HepG2 (cell line): ENCODE data around the gene SLC17A8. TPM values are rescaled to one million over a fixed set of nuclear protein-coding genes. Genes with fewer than 3 reads are reported as not detected.
A peak's percentile ranks its signal among the peaks of the same experiment; 100 is the strongest.

ENCODE experiments used
- ATAC-seq: fragments of 200-7000 bp; cut with Tn5 transposase; 3 replicates; pipeline ENCODE4 v1.9.1; 2020; ENCODE audit warnings: mild to moderate bottlenecking, moderate library complexity
- BruUV-seq: library from RNA; stranded (reverse); fragments of 400-500 nt; replicated peaks from 2 replicates; lab custom pipeline; 2021; lab: Mats Ljungman, UMichigan
- CTCF ChIA-PET: fragments of 300-600 bp; formaldehyde crosslinking; extraction: SDS; loops from one replicate; lab custom pipeline; 2021; ENCODE audit warnings: low total read pairs, inconsistent platforms, low intra/inter-chr PET ratio; lab: Yijun Ruan, JAX
- POLR2A ChIA-PET: fragments of 350-600 bp; sonication (Branson Sonifier 250); formaldehyde crosslinking; loops from one replicate; lab custom pipeline; 2020; ENCODE audit warnings: antibody characterized with exemption, inconsistent platforms; lab: Yijun Ruan, JAX
- DNase-seq: peaks from one replicate; pipeline ENCODE4 v3.0.0-alpha.2; 2015; ENCODE audit warnings: low spot score
- FAIRE-seq: peaks from 3 replicates; lab custom pipeline; 2011; peaks lifted over from hg19 to GRCh38; lab: Jason Lieb, UNC
- H2AFZ ChIP-seq: one replicate; pipeline ENCODE4 v1.6.1; 2011; ENCODE audit warnings: low read length, inconsistent platforms
- H3K27ac ChIP-seq: fragments of 300-600 bp; 3 replicates; pipeline ENCODE4 v1.8.0; 2011; ENCODE audit warnings: mixed run types, mild to moderate bottlenecking, mixed read lengths, low read length, inconsistent platforms; ENCODE audit not compliant: insufficient read depth; ENCODE audit errors: extremely low read length
- H3K27me3 ChIP-seq, 2 experiments: fragments of 200-600 bp in 1 of 2; 2 replicates in 1 of 2; 3 replicates in 1 of 2; pipeline versions ENCODE4 v1.6.0 to v1.8.0; 2011; ENCODE audit warnings: low read length in 2 of 2, mild to moderate bottlenecking in 2 of 2, moderate library complexity in 2 of 2, inconsistent platforms in 1 of 2; ENCODE audit not compliant: insufficient read depth in 2 of 2, control insufficient read depth in 1 of 2
- H3K36me3 ChIP-seq, 2 experiments: fragments of 200-600 bp in 1 of 2; replicated peaks in 1 of 2; 2 replicates in 1 of 2; 3 replicates in 1 of 2; pipeline versions ENCODE4 v1.5.1 to v1.8.0; 2011; ENCODE audit warnings: low read length in 2 of 2, inconsistent platforms in 1 of 2; ENCODE audit not compliant: insufficient read depth in 2 of 2, control insufficient read depth in 1 of 2
- H3K4me1 ChIP-seq: 2 replicates; pipeline ENCODE4 v1.5.1; 2012; ENCODE audit warnings: low read length, inconsistent platforms; ENCODE audit not compliant: insufficient read depth
- H3K4me2 ChIP-seq: 2 replicates; pipeline ENCODE4 v1.6.0; 2011; ENCODE audit warnings: low read depth, low read length, inconsistent platforms
- H3K4me3 ChIP-seq, 3 experiments: fragments of 200-600 bp in 1 of 3; sonication (generic), shearing (Covaris generic) in 1 of 3; replicated peaks in 1 of 3; 2 replicates each; pipeline ENCODE4 v1.5.1; 2011 to 2016; ENCODE audit warnings: low read length in 3 of 3, inconsistent platforms in 2 of 3, low read depth in 2 of 3, mild to moderate bottlenecking in 2 of 3, control low read depth in 1 of 3, mixed read lengths in 1 of 3; ENCODE audit not compliant: insufficient read depth in 1 of 3
- H3K79me2 ChIP-seq: one replicate; pipeline ENCODE4 v1.6.1; 2011; ENCODE audit warnings: low read length, inconsistent platforms; ENCODE audit not compliant: insufficient read depth
- H3K9ac ChIP-seq: 2 replicates; pipeline ENCODE4 v1.6.0; 2011; ENCODE audit warnings: mild to moderate bottlenecking, low read depth, low read length, inconsistent platforms; ENCODE audit not compliant: insufficient read depth
- H3K9me3 ChIP-seq: 2 replicates; pipeline ENCODE4 v1.5.1; 2012; ENCODE audit warnings: mild to moderate bottlenecking, low read length
- H4K20me1 ChIP-seq: 2 replicates; pipeline ENCODE4 v1.6.0; 2011; ENCODE audit warnings: inconsistent platforms, mild to moderate bottlenecking, low read length, moderate library complexity; ENCODE audit not compliant: insufficient read depth
- FOSL2 ChIP-seq: sonication (generic); formaldehyde crosslinking; IDR thresholded peaks from 2 replicates; pipeline ENCODE4 v1.4.0; 2020; ENCODE audit warnings: missing genetic modification reagents
- HNF4A ChIP-seq: sonication (generic); formaldehyde crosslinking; IDR thresholded peaks from 2 replicates; pipeline ENCODE4 v1.4.0; 2020; ENCODE audit warnings: missing genetic modification reagents
- ZNF563 ChIP-seq: sonication (generic); formaldehyde crosslinking; IDR thresholded peaks from 2 replicates; pipeline ENCODE4 v1.8.0; 2022; ENCODE audit warnings: mild to moderate bottlenecking, moderate library complexity, missing genetic modification reagents
- in situ Hi-C: cut with HindIII; loops from 2 replicates; pipeline ENCODE4 v1.10.0; 2017; ENCODE audit warnings: low pct_unique_long_range_greater_than_20kb; ENCODE audit not compliant: extremely low pct_ligation_motif_present
- intact Hi-C: fragments of 100-400 bp; cut with micrococcal nuclease; formaldehyde crosslinking; loops from one replicate; pipeline ENCODE4 v1.10.0; 2022; ENCODE audit not compliant: unreplicated experiment
- polyA plus RNA-seq, 8 experiments: library from polyadenylated mRNA; depleted of rRNA in 3 of 8; stranded (reverse) in 7 of 8; unstranded in 1 of 8; fragments of >200 nt; fragmentation: Illumina TruSeq in 4 of 8; extraction: Trizol in 4 of 8; gene quantifications; 2 replicates each; pipeline versions ENCODE4 v1.2.1 to v1.2.3, GENCODE V29; 2011 to 2016; ENCODE audit warnings: low read depth in 4 of 8, missing spikeins in 1 of 8, mixed read lengths in 1 of 8; ENCODE audit not compliant: insufficient read depth in 1 of 8
- total RNA-seq, 5 experiments: library from RNA; depleted of rRNA; stranded (reverse); fragments of >200 nt; fragmentation: Illumina TruSeq; extraction: Trizol; gene quantifications; 2 replicates each; pipeline ENCODE4 v1.2.3, GENCODE V29; 2016; ENCODE audit warnings: low read depth in 1 of 5
- TF ChIP-seq, protein P1 (sequence below): sonication (generic); formaldehyde crosslinking; IDR thresholded peaks from 2 replicates; pipeline ENCODE4 v1.5.0; 2020; ENCODE audit warnings: missing genetic modification reagents
- TF ChIP-seq, protein P2 (sequence below): sonication (generic); formaldehyde crosslinking; IDR thresholded peaks from 2 replicates; pipeline ENCODE4 v1.8.1; 2023; ENCODE audit warnings: mild to moderate bottlenecking, missing genetic modification reagents
- TF ChIP-seq, protein P3 (sequence below): sonication (generic); formaldehyde crosslinking; IDR thresholded peaks from 2 replicates; pipeline ENCODE4 v1.5.0; 2020; ENCODE audit warnings: missing genetic modification reagents

The SLC17A8 gene
- total and polyA plus RNA-seq, 2 of the 13 experiments (the other 11 are each of a cell fraction or from before 2014, with no cell fraction given) = 0.07 to 0.15 TPM

DNA sequence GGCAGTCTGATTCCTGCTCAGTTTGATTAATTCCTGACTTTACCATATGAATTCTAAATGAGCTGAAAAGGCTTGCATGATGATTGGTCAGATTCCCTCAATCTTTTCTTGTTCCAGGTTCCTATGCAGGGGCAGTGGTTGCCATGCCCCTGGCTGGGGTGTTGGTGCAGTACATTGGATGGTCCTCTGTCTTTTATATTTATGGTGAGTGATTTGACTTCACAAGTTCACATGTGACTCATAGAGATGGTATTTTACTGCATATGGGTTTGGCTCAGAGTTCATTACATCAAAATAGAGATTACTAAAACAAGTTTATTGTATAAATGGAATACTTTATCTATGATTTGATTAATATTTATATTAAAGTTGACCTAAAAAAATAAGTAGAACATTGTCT lies 44.8 kb downstream of the SLC17A8 start:
- intact Hi-C loops = no loop called here

More for the DNA sequence above, 44.8 kb downstream of the SLC17A8 start:
- H3K27me3 ChIP-seq = no peaks in the 10 kb centered on the region
- no peak for ATAC-seq
- ChIA-PET POLR2A (no interaction called here), CTCF (no interaction called here)
- H3K9me3 ChIP-seq = no peaks in the 10 kb centered on the region
- TF ChIP-seq, protein P1, sequence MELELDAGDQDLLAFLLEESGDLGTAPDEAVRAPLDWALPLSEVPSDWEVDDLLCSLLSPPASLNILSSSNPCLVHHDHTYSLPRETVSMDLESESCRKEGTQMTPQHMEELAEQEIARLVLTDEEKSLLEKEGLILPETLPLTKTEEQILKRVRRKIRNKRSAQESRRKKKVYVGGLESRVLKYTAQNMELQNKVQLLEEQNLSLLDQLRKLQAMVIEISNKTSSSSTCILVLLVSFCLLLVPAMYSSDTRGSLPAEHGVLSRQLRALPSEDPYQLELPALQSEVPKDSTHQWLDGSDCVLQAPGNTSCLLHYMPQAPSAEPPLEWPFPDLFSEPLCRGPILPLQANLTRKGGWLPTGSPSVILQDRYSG (CRISPR knock-in tag) = no peak
- TF ChIP-seq HNF4A (CRISPR knock-in tag) (no peak), ZNF563 (CRISPR knock-in tag) (no peak), FOSL2 (CRISPR knock-in tag) (peak; percentile 21; the same call in 1 of the 2 replicates)
- TF ChIP-seq, protein P2, sequence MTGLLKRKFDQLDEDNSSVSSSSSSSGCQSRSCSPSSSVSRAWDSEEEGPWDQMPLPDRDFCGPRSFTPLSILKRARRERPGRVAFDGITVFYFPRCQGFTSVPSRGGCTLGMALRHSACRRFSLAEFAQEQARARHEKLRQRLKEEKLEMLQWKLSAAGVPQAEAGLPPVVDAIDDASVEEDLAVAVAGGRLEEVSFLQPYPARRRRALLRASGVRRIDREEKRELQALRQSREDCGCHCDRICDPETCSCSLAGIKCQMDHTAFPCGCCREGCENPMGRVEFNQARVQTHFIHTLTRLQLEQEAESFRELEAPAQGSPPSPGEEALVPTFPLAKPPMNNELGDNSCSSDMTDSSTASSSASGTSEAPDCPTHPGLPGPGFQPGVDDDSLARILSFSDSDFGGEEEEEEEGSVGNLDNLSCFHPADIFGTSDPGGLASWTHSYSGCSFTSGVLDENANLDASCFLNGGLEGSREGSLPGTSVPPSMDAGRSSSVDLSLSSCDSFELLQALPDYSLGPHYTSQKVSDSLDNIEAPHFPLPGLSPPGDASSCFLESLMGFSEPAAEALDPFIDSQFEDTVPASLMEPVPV (CRISPR knock-in tag) = no peak
- TF ChIP-seq, protein P3, sequence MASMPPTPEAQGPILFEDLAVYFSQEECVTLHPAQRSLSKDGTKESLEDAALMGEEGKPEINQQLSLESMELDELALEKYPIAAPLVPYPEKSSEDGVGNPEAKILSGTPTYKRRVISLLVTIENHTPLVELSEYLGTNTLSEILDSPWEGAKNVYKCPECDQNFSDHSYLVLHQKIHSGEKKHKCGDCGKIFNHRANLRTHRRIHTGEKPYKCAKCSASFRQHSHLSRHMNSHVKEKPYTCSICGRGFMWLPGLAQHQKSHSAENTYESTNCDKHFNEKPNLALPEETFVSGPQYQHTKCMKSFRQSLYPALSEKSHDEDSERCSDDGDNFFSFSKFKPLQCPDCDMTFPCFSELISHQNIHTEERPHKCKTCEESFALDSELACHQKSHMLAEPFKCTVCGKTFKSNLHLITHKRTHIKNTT = no peak
- H3K27ac ChIP-seq = no peak overlapping the region
- H3K4me3 ChIP-seq = no peak overlapping the region
- H3K79me2 ChIP-seq = no peaks in the 10 kb centered on the region
- no peak for FAIRE-seq
- no peak overlapping the region for H3K9ac ChIP-seq
- no peaks in the 10 kb centered on the region for H4K20me1 ChIP-seq
- no peak overlapping the region for H3K4me2 ChIP-seq
- in situ Hi-C loops = no loop called here
- peaks cover 28% of the 10 kb centered on the region for H3K4me1 ChIP-seq
- H3K36me3 ChIP-seq = no peaks in the 10 kb centered on the region
- H2AFZ ChIP-seq = no peak overlapping the region
- no peak for DNase-seq
- BruUV-seq = no TSS peak
